D721Med (cell line): ENCODE results near the gene IFT122.

Experiments
- DNase-seq: peaks from one replicate; pipeline ENCODE4 v3.0.0; 2011; ENCODE audit warnings: low spot score; ENCODE audit not compliant: insufficient read length
- FAIRE-seq: peaks from 2 replicates; lab custom pipeline; 2011; peaks lifted over from hg19 to GRCh38; lab: Jason Lieb, UNC
- TF ChIP-seq, protein P1 (sequence below): IDR thresholded peaks from 2 replicates; pipeline ENCODE4 v1.5.1; 2012; ENCODE audit warnings: mild to moderate bottlenecking, control low read depth; ENCODE audit not compliant: insufficient read depth; ENCODE audit errors: missing control alignments

Gene IFT122

DNA sequence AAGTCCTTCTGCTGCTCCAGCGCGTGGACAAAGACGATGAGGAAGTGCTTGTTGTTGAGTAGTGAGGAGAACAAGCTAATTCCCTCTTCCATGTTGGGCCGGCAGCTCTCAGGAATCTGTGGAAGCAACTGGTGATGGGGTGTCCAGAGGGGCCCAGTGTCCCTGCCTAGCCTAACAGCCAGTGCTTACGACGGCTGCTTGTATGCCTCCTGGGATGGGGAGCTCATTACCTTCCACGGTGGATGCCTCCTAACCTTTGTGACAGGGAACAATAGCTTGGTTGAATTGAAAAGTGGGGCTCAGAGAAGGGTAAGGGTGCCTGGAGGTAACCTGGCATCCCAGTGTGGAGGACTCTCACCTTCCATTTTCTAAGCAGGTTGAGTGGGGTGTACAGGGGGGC is 125.9 kb downstream of the IFT122 start:
- DNase-seq (no peak), FAIRE-seq (no peak)
- TF ChIP-seq, protein P1, sequence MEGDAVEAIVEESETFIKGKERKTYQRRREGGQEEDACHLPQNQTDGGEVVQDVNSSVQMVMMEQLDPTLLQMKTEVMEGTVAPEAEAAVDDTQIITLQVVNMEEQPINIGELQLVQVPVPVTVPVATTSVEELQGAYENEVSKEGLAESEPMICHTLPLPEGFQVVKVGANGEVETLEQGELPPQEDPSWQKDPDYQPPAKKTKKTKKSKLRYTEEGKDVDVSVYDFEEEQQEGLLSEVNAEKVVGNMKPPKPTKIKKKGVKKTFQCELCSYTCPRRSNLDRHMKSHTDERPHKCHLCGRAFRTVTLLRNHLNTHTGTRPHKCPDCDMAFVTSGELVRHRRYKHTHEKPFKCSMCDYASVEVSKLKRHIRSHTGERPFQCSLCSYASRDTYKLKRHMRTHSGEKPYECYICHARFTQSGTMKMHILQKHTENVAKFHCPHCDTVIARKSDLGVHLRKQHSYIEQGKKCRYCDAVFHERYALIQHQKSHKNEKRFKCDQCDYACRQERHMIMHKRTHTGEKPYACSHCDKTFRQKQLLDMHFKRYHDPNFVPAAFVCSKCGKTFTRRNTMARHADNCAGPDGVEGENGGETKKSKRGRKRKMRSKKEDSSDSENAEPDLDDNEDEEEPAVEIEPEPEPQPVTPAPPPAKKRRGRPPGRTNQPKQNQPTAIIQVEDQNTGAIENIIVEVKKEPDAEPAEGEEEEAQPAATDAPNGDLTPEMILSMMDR = no peak

DNA sequence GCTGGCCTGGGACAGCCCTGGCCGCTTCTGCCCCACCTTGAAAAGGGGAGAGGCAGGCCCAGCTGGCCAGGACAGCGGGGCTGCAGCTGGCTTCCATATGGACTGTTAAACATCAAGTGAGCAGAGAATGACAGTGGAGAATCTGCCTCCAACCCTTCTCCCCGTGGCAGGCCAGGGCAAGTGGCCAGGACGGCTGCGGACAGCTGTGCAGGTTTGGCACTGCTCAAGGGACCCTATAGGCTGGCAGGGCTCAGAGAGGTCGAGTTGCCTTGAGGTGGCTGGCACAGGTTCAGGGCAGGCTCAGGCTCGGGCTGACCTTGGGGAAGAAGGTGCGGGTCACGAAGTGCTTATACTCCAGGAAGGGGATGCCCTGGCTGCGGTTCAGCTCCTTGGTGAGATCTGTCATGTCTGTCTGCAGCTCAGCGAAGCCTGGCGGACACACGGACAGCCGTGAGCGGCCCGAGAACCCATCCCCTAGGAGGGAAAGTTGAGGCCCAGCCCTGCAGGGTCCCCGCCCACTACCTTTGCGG is 127.2 kb downstream of the IFT122 start:
- DNase-seq (no peak), FAIRE-seq (no peak)
- TF ChIP-seq, protein P1 = no peak

DNA sequence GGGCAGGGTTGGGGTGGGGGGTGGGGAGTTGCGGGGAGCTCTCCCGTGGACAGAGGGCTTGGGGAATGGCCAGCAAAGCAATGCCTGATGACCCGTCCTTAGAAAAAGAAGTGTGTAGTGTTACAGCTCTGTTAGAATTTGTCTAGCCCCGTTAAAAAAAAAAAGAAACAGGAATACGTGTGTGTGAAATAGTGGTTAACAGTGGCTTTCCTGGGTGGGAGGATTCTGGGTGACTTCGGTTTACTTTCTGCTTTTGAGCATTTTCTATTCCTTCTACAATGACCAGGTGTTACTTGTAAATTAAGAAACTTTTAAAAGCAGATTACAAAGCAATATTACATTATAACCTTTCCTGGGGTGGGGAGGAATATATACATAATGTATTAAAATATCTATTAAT is 127.9 kb downstream of the IFT122 start:
- FAIRE-seq (no peak), DNase-seq (no peak)
- TF ChIP-seq, protein P1 = no peak

DNA sequence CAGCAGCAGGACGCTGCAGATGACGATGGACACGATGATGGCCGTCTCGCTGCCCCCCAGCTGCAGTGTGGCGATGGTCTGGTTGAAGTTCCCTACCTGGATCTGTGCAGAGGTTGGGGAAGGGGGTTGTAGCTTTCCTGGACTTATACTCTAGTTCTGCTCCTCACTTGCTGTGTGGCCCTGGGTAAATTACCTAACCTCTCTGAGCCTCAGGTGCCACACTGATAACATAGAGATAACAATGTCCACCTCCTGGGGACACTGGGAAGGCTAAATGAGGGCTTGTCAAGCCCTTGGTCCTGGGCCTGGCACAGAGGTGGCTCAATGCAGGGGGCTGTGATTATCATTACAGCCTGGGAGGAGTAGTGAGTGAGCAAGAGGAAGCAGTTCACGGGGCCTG is 129.8 kb downstream of the IFT122 start:
- TF ChIP-seq, protein P1 = no peak
- DNase-seq = no peak
- no peak for FAIRE-seq
